Bronchial epithelial cell (primary cell): Measurements from ENCODE around the gene PSG5. TPM values are rescaled to one million over a fixed set of nuclear protein-coding genes. Genes with fewer than 3 reads are reported as not detected.
"Not testable (repeated sequence)": the region's sequence is repeated elsewhere in the genome, so short reads cannot be mapped to it uniquely, and the experiment has no call there.

ENCODE experiments used
- DNase-seq: peaks from one replicate; pipeline ENCODE4 v3.0.0-alpha.2; 2010; ENCODE audit warnings: low read depth
- FAIRE-seq: peaks from 2 replicates; lab custom pipeline; 2011; peaks lifted over from hg19 to GRCh38; lab: Jason Lieb, UNC
- H3K27me3 ChIP-seq: 2 replicates; pipeline ENCODE4 v1.5.1; 2011; ENCODE audit warnings: low read length; ENCODE audit not compliant: control insufficient read depth, insufficient read depth
- H3K36me3 ChIP-seq: 2 replicates; pipeline ENCODE4 v1.5.1; 2011; ENCODE audit warnings: low read length; ENCODE audit not compliant: control insufficient read depth, insufficient read depth
- H3K4me3 ChIP-seq: 2 replicates; pipeline ENCODE4 v1.5.1; 2011; ENCODE audit warnings: mild to moderate bottlenecking, low read depth, low read length, control low read depth
- total RNA-seq: library from RNA; depleted of rRNA; stranded (reverse); fragments of >200 nt; gene quantifications from 2 replicates; pipeline ENCODE4 v1.2.1, GENCODE V29; 2014
- TF ChIP-seq, protein P1 (sequence below): IDR thresholded peaks from 2 replicates; pipeline ENCODE4 v1.5.1; 2011; ENCODE audit warnings: mild to moderate bottlenecking, moderate library complexity, low read length, control low read depth, inconsistent platforms; ENCODE audit not compliant: insufficient read depth, severe bottlenecking

The PSG5 gene
- total RNA-seq, 1 donor from 2014 or later = not detected

DNA sequence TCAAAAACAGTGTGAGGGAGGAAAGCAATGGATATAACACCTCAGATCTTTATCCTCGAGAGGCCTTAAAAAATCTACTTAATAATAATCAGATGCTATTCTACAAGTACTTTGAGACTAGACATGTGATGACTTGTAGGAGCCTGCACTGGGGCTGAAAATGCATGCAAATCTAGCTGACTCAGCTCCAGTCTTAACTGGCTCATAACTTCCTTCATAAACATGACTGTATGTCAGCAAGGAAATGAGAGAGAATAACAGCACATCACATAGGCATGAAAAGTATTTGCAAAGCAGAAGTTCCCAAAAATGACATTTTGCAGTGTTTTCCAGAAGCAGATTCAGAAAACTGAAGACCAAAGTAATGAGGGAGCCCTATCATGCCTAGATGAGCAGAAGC, 38.1 kb downstream of the PSG5 start:
- no peak for FAIRE-seq

DNA sequence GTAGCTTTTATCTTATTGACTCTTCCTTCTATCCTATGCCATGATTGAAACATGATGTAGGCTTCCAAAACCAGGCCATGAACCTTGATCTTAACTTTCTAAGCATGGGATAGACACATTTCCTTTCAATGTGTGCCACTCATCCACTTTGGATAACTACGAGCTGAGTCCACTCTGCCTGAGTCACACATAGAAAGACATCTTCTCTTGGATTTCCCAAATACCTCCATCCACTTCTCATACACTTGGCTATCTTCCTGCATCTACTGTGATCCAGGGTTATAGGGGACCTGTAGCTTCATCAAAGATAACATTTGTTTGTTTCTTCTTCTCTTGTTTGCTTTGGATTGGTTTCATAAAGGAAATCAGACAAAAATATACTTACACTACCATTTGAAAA, 44.6 kb downstream of the PSG5 start:
- H3K4me3 ChIP-seq, H3K36me3 ChIP-seq, FAIRE-seq, H3K27me3 ChIP-seq: not testable (repeated sequence)
- DNase-seq = peak; percentile 30

More for the DNA sequence above, 38.1 kb downstream of the PSG5 start:
- no peaks in the 10 kb centered on the region for H3K36me3 ChIP-seq
- no peaks in the 10 kb centered on the region for H3K27me3 ChIP-seq
- TF ChIP-seq, protein P1, sequence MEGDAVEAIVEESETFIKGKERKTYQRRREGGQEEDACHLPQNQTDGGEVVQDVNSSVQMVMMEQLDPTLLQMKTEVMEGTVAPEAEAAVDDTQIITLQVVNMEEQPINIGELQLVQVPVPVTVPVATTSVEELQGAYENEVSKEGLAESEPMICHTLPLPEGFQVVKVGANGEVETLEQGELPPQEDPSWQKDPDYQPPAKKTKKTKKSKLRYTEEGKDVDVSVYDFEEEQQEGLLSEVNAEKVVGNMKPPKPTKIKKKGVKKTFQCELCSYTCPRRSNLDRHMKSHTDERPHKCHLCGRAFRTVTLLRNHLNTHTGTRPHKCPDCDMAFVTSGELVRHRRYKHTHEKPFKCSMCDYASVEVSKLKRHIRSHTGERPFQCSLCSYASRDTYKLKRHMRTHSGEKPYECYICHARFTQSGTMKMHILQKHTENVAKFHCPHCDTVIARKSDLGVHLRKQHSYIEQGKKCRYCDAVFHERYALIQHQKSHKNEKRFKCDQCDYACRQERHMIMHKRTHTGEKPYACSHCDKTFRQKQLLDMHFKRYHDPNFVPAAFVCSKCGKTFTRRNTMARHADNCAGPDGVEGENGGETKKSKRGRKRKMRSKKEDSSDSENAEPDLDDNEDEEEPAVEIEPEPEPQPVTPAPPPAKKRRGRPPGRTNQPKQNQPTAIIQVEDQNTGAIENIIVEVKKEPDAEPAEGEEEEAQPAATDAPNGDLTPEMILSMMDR = no peak
- H3K4me3 ChIP-seq = no peak overlapping the region
- peak; percentile 99 for DNase-seq

DNA sequence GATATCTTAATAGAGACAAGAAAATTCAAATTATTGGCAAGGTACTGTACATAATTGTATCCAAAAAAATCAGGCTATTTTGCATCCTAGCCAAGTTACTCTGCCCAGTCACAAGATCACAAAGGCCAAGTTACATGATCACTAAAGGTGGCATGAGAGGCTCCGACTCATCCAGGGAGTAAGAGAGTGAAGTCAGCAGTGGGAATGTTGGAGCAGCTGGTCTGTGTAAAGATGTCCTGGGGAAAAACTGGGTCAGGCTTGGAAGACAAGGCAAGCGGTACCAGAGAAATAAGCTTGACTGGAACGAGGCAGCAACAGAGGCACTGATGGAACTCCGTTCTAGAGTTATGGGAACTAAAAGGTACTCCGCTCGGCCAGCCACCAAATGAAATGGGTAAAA, 53.6 kb downstream of the PSG5 start:
- H3K4me3 ChIP-seq = no peak overlapping the region
- H3K27me3 ChIP-seq = no peaks in the 10 kb centered on the region
- FAIRE-seq = no peak
- H3K36me3 ChIP-seq = no peaks in the 10 kb centered on the region
- peak; percentile 32 for DNase-seq
- TF ChIP-seq, protein P1 = no peak

- not testable (repeated sequence) for H3K4me3 ChIP-seq, H3K36me3 ChIP-seq, FAIRE-seq, H3K27me3 ChIP-seq
- peak; percentile 66 for DNase-seq
These were observed 55.0 kb downstream of the PSG5 start for GRCh38 chr19:43131281-43131842.

- H3K36me3 ChIP-seq, H3K27me3 ChIP-seq, H3K4me3 ChIP-seq: not testable (repeated sequence)
- TF ChIP-seq, protein P1 = peak; percentile 40
- FAIRE-seq = peak; percentile 98
- peak; percentile 97 for DNase-seq
These were observed 57.1 kb downstream of the PSG5 start for GRCh38 chr19:43129197-43129596.

GRCh38 chr19:43127336-43127735, 59.0 kb downstream of the PSG5 start:
- H3K36me3 ChIP-seq, FAIRE-seq, H3K27me3 ChIP-seq, H3K4me3 ChIP-seq: not testable (repeated sequence)
- DNase-seq = peak; percentile 96

DNA sequence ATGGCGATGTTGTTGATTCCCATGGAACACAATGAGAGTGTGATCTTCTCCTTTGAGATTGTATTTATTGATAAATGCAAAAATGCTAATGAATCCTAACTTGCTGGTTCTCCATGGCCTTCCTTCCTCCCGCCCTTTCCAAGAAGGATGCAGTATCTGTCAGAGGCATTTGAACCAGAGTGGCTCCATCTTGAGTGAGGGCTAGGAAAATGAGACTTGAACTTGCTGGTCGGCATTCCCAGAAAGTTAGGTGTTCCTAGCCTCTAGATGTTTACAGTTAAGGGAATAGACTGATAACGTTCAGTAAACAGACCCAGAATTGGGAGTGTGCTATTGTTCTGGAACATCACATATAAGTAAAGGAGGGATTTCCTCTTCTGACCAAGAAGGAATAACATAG, 59.6 kb downstream of the PSG5 start:
- no peaks in the 10 kb centered on the region for H3K27me3 ChIP-seq
- TF ChIP-seq, protein P1 = no peak
- no peak for FAIRE-seq

More for the DNA sequence above, 59.6 kb downstream of the PSG5 start:
- Histone ChIP-seq H3K4me3 (no peak overlapping the region), H3K36me3 (no peaks in the 10 kb centered on the region)
- DNase-seq = peak; percentile 34
